Mononuclear cell (primary cell): ENCODE results near the gene PLEKHA8. TPM values are rescaled to one million over a fixed set of nuclear protein-coding genes. Genes with fewer than 3 reads are reported as not detected.

Experiments used
- H3K27me3 ChIP-seq: 2 replicates; pipeline ENCODE4 v1.6.0; 2011; ENCODE audit warnings: low read length, control low read depth; ENCODE audit not compliant: insufficient read depth
- H3K4me1 ChIP-seq: 2 replicates; pipeline ENCODE4 v1.5.1; 2011; ENCODE audit warnings: mild to moderate bottlenecking, low read length, control low read depth; ENCODE audit not compliant: insufficient read depth
- H3K4me3 ChIP-seq: 2 replicates; pipeline ENCODE4 v1.5.1; 2011; ENCODE audit warnings: mild to moderate bottlenecking, low read length, moderate library complexity
- H3K9me3 ChIP-seq: 2 replicates; pipeline ENCODE4 v1.5.1; 2011; ENCODE audit warnings: low read depth, mild to moderate bottlenecking, control low read depth, low read length
- total RNA-seq: library from RNA; depleted of rRNA; stranded (reverse); fragments of >200 nt; gene quantifications from one replicate; pipeline ENCODE4 v1.2.3, GENCODE V29; 2012

Gene PLEKHA8
- total RNA-seq, 1 donor, result 5.2 TPM

- Histone ChIP-seq H3K4me1 (peaks cover 57% of the 10 kb centered on the region), H3K27me3 (no peaks in the 10 kb centered on the region), H3K9me3 (no peaks in the 10 kb centered on the region), H3K4me3 (no peak overlapping the region)
These were observed 138.1 kb downstream of the PLEKHA8 start for GRCh38 chr7:30166155-30166840.

- Histone ChIP-seq H3K4me3 (no peak overlapping the region), H3K27me3 (no peaks in the 10 kb centered on the region), H3K4me1 (peaks cover 60% of the 10 kb centered on the region), H3K9me3 (no peaks in the 10 kb centered on the region)
These were observed 138.6 kb downstream of the PLEKHA8 start for GRCh38 chr7:30166841-30167235.

- H3K4me3 ChIP-seq, result no peak overlapping the region
- peaks cover 51% of the 10 kb centered on the region for H3K4me1 ChIP-seq
- no peaks in the 10 kb centered on the region for H3K27me3 ChIP-seq
- no peaks in the 10 kb centered on the region for H3K9me3 ChIP-seq
These were observed 139.7 kb downstream of the PLEKHA8 start for GRCh38 chr7:30167901-30168300.

GRCh38 chr7:30168835-30169573, 140.8 kb downstream of the PLEKHA8 start:
- peaks cover 40% of the 10 kb centered on the region for H3K4me1 ChIP-seq
- no peaks in the 10 kb centered on the region for H3K27me3 ChIP-seq
- no peaks in the 10 kb centered on the region for H3K9me3 ChIP-seq
- H3K4me3 ChIP-seq, result no peak overlapping the region

- no peaks in the 10 kb centered on the region for H3K27me3 ChIP-seq
- H3K4me3 ChIP-seq, result no peak overlapping the region
- H3K4me1 ChIP-seq, result peaks cover 37% of the 10 kb centered on the region
- no peaks in the 10 kb centered on the region for H3K9me3 ChIP-seq
These were observed 141.4 kb downstream of the PLEKHA8 start for GRCh38 chr7:30169579-30169978.

- H3K4me1 ChIP-seq, result peaks cover 29% of the 10 kb centered on the region
- no peaks in the 10 kb centered on the region for H3K9me3 ChIP-seq
- no peak overlapping the region for H3K4me3 ChIP-seq
- H3K27me3 ChIP-seq, result no peaks in the 10 kb centered on the region
These were observed 142.4 kb downstream of the PLEKHA8 start for GRCh38 chr7:30170476-30171205.

GRCh38 chr7:30171766-30172447, 143.7 kb downstream of the PLEKHA8 start:
- H3K4me3 ChIP-seq, result no peak overlapping the region
- no peaks in the 10 kb centered on the region for H3K27me3 ChIP-seq
- H3K9me3 ChIP-seq, result no peaks in the 10 kb centered on the region
- H3K4me1 ChIP-seq, result peaks cover 32% of the 10 kb centered on the region

- H3K4me3 ChIP-seq, result no peak overlapping the region
- H3K27me3 ChIP-seq, result no peaks in the 10 kb centered on the region
- H3K9me3 ChIP-seq, result no peaks in the 10 kb centered on the region
- peaks cover 37% of the 10 kb centered on the region for H3K4me1 ChIP-seq
These were observed 144.2 kb downstream of the PLEKHA8 start for GRCh38 chr7:30172451-30172850.

- Histone ChIP-seq H3K9me3 (no peaks in the 10 kb centered on the region), H3K27me3 (no peaks in the 10 kb centered on the region), H3K4me3 (no peak overlapping the region), H3K4me1 (peaks cover 45% of the 10 kb centered on the region)
These were observed 145.1 kb downstream of the PLEKHA8 start for GRCh38 chr7:30173058-30173897.

GRCh38 chr7:30175180-30175579, 147.0 kb downstream of the PLEKHA8 start:
- H3K4me3 ChIP-seq, result no peak overlapping the region
- H3K4me1 ChIP-seq, result peaks cover 61% of the 10 kb centered on the region
- no peaks in the 10 kb centered on the region for H3K27me3 ChIP-seq
- H3K9me3 ChIP-seq, result no peaks in the 10 kb centered on the region

GRCh38 chr7:30175636-30176147, 147.5 kb downstream of the PLEKHA8 start:
- no peaks in the 10 kb centered on the region for H3K9me3 ChIP-seq
- no peaks in the 10 kb centered on the region for H3K27me3 ChIP-seq

GRCh38 chr7:30176463-30177109, 148.4 kb downstream of the PLEKHA8 start:
- Histone ChIP-seq H3K27me3 (no peaks in the 10 kb centered on the region), H3K4me3 (no peak overlapping the region), H3K9me3 (no peaks in the 10 kb centered on the region), H3K4me1 (peaks cover 47% of the 10 kb centered on the region)

More at GRCh38 chr7:30175636-30176147, 147.5 kb downstream of the PLEKHA8 start:
- H3K4me3 ChIP-seq, result no peak overlapping the region
- H3K4me1 ChIP-seq, result peaks cover 56% of the 10 kb centered on the region

GRCh38 chr7:30177186-30177585, 149.0 kb downstream of the PLEKHA8 start:
- Histone ChIP-seq H3K9me3 (no peaks in the 10 kb centered on the region), H3K27me3 (no peaks in the 10 kb centered on the region), H3K4me3 (no peak overlapping the region), H3K4me1 (peaks cover 47% of the 10 kb centered on the region)
